ENCODE data around the gene ROBO2.

The ROBO2 gene

DNA sequence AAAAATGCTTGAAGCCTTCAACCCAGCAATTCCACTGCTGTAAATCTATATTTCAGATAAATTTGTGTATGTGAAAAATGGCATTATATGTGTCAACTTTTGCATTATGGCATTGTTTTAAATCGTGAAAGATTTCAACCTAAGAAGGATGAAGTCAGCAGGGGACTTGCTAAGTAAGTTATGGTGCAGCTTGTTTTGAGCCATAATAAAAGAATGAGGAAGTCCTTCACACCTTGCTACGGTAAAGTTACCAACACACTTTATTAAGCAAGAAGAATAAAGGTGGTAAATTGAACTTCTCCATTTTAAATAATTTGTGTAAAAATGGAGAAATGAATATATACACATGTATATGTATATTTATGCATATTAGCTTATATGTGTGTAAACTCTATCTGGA, 371.4 kb downstream of the ROBO2 start:
- no peak overlapping the region for H3K27ac ChIP-seq
- no peak for TF ChIP-seq ZFX (IDR thresholded peaks at IDR 0.05; ENCODE audit: borderline replicate concordance)
- TF ChIP-seq, protein P1, sequence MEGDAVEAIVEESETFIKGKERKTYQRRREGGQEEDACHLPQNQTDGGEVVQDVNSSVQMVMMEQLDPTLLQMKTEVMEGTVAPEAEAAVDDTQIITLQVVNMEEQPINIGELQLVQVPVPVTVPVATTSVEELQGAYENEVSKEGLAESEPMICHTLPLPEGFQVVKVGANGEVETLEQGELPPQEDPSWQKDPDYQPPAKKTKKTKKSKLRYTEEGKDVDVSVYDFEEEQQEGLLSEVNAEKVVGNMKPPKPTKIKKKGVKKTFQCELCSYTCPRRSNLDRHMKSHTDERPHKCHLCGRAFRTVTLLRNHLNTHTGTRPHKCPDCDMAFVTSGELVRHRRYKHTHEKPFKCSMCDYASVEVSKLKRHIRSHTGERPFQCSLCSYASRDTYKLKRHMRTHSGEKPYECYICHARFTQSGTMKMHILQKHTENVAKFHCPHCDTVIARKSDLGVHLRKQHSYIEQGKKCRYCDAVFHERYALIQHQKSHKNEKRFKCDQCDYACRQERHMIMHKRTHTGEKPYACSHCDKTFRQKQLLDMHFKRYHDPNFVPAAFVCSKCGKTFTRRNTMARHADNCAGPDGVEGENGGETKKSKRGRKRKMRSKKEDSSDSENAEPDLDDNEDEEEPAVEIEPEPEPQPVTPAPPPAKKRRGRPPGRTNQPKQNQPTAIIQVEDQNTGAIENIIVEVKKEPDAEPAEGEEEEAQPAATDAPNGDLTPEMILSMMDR (IDR thresholded peaks at IDR 0.05) = no peak

DNA sequence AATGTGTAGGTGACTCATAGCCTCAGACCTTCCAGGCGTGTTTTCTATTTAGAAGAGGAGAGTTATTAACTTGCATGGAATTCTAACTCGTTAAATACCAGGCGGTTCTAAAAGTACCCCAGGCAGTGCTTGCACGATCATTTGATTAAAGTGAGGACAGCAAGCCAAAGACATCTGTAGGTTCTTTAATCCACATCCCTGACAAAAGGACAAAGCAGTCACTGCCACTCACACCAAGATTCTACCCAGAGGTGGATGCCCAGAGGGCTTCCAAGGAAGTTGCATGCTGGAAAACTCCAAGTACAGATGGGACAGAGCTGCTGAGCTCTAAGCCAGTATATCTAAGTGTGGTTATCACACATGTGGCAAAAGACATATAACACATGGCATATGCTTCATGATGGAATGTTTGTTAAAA, 372.1 kb downstream of the ROBO2 start:
- no peak overlapping the region for H3K27ac ChIP-seq
- TF ChIP-seq ZFX (IDR thresholded peaks at IDR 0.05; ENCODE audit: borderline replicate concordance) = no peak
- TF ChIP-seq, protein P1 (IDR thresholded peaks at IDR 0.05) = no peak

DNA sequence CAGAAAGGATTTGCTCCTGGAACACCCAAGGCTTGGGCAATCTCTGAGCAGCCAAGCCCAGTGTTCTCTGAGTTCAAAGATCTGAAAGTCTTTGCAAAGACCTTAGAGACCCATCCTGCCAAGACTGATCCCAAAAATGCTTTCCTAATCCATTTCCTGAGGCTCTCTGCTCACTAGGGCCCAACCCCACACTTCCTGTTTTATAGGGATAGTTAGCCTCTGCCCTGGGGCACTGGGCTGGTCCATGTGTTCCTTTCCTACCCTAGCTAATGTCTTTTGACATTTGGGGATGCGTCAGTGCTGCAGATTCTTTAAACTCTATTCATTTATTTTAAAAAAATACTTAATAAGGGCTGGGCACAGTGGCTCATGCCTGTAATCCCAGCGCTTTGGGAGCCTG, 372.7 kb downstream of the ROBO2 start:
- no peak overlapping the region for H3K27ac ChIP-seq
- no peak for TF ChIP-seq ZFX (IDR thresholded peaks at IDR 0.05; ENCODE audit: borderline replicate concordance)
- TF ChIP-seq, protein P1 (IDR thresholded peaks at IDR 0.05) = no peak

DNA sequence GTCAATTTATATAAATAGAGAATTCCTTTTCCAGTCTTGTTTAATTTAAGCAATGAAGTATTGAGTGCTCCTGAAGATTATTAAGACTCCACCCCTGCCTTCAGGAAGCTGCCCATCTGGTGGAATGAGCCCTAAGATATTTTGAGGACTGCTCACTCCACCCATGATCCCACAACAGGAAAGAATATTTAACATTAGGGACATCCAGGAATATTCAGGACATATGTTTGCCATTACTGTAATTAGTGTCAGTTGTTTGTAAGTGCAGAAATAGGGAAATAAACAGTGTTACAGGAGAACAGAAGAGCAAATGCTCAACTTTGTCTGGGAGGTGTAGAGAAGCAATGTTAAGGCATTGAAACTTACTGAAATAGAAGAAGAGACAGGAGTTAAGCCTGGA, 375.0 kb downstream of the ROBO2 start:
- no peak for TF ChIP-seq ZFX (IDR thresholded peaks at IDR 0.05; ENCODE audit: borderline replicate concordance)
- TF ChIP-seq, protein P1 (IDR thresholded peaks at IDR 0.05) = no peak
- H3K27ac ChIP-seq = no peak overlapping the region

DNA sequence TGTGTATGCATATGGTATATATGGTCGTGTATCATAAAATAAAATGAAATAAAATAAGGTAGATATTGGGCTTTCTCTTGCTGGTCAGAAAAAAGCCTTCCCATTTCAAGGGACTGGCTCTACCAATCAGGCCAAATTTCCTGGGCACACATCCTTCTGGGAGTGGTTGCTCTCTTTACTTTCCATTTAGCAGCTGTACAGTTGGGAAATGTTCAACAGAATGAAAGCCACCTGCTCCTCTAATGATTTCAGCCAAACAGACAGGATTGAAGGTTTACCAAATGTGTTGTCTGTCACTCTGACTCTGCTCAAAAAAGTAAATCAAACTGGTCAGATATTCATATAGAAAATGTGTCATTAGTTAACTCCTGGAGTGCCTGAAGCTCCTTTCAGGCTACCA, 380.4 kb downstream of the ROBO2 start:
- H3K27ac ChIP-seq = no peak overlapping the region
- no peak for TF ChIP-seq ZFX (IDR thresholded peaks at IDR 0.05; ENCODE audit: borderline replicate concordance)
- TF ChIP-seq, protein P1 (IDR thresholded peaks at IDR 0.05) = no peak

DNA sequence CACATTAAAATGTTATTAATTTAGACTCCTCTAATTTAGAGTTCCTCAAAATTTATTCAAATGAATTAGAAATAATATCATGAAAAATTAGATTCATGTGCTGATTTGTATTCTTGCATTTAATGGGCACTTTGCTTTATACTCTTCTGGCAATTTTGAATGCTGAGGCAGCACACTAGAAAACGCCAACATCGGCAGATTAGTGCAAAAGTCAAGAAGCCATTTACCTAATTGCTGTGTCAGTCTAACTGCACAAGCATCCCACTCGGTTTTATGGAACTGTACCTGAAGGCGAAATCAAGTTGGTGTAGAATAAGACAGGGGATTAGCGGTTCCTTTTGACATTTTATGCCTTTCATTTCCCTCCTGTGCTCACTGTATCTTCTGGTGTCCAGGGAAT, 382.0 kb downstream of the ROBO2 start:
- no peak overlapping the region for H3K27ac ChIP-seq
- no peak for TF ChIP-seq ZFX (IDR thresholded peaks at IDR 0.05; ENCODE audit: borderline replicate concordance)
- TF ChIP-seq, protein P1 (IDR thresholded peaks at IDR 0.05) = no peak

DNA sequence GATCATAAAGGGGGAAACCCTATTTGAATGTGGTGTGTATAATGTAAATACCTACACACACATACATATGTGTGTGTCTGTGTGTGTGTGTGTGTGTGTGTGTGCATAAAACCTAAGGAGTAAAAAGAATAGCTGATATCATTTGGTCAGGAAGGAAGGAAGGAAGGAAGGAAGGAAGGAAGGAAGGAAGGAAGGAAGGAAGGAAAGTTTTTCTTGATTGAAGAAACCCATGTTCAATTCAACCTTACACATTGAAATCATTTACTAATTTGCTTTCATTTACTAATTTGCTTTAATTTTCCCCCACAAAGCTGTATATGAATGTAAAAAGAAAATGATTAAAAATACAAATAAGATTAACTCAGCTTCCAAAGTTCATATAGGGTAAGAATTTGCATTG, 386.6 kb downstream of the ROBO2 start:
- TF ChIP-seq ZFX (IDR thresholded peaks at IDR 0.05; ENCODE audit: borderline replicate concordance) = no peak
- TF ChIP-seq, protein P1 (IDR thresholded peaks at IDR 0.05) = no peak
- H3K27ac ChIP-seq = no peak overlapping the region

All from 22Rv1 (cell line).